GM18909 (cell line): ENCODE results near the gene AMH.

Experiments
- ATAC-seq: cut with Tn5 transposase; IDR thresholded peaks from one replicate; pipeline ENCODE4 v1.9.1; 2021; ENCODE audit warnings: mild to moderate bottlenecking; ENCODE audit not compliant: unreplicated experiment, poor library complexity

AMH gene

DNA sequence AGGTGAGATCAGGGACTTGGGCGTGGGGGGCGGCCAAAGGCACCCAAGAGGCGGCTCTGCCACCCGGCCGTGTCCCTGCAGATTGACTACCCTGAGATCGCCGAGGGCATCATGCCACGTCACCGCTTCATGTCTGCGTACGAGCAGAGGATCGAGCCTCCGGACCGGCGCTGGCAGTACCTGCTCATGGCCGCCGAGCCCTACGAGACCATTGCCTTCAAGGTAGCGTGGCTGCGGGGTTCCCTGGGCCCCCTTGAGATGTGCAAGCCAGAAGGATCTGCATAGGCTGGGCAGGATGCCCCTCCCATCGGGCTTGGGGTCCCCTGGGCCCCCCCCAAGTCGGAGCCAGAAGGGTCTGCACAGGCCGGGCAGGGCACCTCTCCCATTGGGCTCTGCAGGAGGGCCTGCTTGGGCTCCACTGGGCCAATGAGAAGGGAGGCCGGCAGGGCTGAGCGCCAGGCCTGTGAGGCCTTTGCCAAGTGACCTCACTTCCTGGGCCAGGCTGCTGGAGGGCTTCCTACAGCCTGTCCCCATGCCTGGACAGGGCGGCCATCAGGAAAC, 2.2 kb upstream of the AMH start:
- no peak for ATAC-seq

DNA sequence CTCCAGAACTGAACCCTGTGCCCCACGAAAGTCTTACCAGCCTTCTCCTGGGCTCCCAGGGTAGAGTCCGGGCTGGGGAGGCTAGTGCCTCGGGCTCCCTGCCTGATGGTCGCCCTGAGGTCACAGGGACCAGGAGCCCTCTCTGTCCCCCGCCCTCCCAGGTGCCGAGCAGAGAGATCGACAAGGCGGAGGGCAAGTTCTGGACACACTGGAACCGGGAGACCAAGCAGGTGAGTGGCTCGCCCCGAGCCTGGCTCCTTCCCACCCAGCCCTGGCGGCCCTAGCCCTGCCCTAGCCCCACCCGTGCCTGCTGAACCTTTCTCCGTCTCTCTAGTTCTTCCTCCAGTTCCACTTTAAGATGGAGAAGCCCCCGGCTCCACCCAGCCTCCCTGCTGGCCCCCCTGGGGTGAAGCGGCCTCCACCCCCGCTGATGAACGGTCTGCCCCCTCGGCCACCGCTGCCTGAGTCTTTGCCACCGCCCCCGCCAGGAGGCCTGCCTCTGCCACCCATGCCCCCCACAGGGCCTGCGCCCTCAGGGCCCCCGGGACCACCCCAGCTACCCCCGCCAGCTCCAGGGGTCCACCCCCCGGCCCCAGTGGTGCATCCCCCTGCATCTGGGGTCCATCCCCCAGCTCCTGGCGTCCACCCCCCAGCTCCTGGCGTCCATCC, 1.6 kb upstream of the AMH start:
- ATAC-seq = no peak

DNA sequence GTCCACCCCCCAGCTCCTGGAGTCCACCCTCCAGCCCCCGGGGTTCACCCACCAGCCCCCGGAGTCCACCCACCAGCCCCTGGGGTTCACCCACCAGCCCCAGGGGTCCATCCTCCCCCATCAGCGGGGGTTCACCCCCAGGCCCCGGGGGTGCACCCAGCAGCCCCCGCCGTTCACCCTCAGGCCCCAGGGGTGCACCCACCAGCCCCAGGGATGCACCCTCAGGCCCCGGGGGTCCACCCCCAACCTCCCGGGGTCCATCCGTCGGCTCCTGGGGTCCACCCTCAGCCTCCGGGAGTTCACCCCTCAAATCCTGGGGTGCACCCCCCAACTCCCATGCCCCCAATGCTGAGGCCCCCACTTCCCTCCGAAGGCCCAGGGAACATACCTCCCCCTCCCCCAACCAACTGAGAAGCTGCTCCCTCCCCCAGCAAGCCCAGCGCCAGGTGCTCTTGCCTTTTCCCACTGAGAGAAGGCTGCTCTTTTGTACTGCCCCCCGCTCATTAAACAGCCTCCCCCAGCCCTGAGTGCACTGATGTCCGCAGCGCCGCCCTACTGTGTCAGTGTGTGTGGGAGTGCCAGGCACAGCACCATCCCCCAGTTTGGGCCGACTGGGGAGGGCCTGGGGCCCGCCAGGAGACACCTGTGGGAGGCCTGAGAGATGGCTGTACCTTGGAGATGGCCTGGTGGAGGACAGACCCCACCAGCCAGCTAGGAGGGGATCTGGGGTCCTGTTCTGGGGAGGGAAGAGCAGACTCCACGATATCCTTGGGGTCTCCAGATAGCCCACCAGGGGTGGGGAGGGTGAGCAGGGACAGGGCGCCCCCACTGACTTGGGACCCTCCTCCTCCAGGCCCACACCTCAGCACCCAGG, 750 bp upstream of the AMH start:
- no peak for ATAC-seq

DNA sequence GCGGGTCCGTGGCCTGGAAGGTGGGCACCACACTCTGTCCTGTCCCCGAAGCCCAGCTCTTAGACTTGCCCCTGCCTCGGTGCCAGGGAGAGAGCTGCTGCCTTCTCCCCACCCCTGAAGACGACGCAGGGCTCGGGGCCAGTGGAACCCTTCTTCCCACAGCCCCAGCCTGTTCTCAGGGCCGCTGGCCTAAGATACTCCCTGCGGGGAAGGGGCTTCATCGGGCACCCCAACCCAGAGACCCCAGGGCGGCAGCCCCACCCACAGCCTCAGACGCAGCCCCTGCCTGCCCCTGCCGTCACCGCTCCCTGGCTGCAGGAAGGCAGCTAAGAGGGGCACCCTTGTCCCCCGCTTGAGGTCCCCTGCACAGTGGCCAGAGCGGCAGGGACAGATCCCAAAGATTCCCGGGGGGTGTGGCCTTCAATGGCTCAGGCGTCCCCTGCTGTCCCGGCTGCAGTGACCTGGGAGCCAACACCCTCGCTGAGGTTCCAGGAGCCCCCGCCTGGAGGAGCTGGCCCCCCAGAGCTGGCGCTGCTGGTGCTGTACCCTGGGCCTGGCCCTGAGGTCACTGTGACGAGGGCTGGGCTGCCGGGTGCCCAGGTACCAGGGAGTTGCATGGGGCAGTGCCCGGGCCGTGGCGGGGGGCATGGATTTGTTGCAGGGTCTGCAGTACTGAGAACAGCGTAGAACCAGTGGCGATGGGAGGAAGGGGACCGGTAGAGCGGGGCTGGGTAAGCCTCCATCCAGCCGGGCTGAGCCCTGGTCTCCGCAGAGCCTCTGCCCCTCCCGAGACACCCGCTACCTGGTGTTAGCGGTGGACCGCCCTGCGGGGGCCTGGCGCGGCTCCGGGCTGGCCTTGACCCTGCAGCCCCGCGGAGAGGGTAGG, 1.0 kb downstream of the AMH start:
- ATAC-seq = no peak

DNA sequence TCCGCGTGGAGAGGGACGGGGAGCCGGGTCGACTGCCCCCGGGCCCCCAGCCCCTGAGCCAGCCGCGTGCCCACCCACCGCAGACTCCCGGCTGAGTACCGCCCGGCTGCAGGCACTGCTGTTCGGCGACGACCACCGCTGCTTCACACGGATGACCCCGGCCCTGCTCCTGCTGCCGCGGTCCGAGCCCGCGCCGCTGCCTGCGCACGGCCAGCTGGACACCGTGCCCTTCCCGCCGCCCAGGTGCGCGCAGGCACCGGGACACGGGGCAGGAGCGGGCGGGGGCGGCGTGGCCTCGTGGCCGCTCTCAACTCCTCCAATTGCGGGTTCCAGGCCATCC, 1.6 kb downstream of the AMH start:
- ATAC-seq = no peak

DNA sequence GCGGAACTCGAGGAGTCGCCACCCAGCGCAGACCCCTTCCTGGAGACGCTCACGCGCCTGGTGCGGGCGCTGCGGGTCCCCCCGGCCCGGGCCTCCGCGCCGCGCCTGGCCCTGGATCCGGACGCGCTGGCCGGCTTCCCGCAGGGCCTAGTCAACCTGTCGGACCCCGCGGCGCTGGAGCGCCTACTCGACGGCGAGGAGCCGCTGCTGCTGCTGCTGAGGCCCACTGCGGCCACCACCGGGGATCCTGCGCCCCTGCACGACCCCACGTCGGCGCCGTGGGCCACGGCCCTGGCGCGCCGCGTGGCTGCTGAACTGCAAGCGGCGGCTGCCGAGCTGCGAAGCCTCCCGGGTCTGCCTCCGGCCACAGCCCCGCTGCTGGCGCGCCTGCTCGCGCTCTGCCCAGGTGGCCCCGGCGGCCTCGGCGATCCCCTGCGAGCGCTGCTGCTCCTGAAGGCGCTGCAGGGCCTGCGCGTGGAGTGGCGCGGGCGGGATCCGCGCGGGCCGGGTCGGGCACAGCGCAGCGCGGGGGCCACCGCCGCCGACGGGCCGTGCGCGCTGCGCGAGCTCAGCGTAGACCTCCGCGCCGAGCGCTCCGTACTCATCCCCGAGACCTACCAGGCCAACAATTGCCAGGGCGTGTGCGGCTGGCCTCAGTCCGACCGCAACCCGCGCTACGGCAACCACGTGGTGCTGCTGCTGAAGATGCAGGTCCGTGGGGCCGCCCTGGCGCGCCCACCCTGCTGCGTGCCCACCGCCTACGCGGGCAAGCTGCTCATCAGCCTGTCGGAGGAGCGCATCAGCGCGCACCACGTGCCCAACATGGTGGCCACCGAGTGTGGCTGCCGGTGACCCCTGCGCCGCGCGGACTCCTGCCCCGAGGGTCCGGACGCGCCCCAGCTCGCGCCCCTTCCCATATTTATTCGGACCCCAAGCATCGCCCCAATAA, 2.3 kb downstream of the AMH start:
- no peak for ATAC-seq

DNA sequence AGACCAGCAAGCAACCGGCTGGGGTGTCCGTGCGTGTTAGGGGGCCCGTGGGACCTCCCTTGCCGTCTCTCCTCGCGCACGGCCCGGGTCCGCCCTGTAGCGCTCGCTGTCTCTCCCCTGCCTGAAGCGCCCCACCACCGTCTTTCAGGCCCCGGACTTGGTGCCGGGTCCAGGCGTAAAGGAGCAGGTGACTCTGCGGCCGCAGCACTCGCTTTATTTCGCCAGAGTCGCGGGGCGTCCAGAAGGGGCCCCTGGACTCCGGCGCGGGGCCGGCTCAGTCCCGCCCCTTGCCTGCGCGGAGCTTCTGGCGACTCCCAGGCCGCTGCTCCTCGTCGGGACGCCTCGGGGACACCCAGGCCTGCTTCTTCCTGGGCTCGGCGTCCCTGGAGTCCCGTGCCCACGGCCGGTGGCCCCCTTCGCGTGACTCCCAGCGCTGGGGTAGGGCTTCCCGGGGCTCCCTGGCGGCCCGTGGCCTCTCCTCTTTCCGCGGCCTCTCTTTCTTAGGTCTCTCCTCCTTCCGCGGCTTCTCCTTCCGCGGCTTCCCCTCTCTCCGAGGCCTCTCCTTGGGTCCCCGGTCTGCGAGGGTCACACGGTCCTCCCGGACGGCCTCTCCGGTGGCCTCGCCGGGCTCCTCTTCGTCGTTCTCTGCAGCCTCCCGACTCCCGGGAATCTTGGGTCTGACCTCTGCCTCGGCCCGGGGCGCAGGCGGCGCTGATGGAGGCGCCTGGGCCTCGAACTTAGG, 3.1 kb downstream of the AMH start:
- no peak for ATAC-seq

DNA sequence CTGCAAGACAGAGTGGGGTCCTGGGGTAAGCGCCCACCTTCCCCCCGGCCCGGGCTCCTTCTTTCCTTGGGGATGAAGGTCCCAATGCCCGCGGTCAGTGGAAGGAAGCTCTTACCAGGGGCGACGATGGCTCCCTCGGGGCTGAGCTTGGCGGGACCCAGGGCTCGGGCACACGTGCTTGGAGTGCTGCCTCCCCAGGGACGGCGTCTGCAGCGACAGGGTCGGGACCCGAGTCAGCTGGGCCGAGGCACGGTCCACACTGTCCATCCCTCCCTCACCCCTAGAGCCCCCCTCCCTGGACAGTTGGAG, 3.6 kb downstream of the AMH start:
- ATAC-seq = no peak

DNA sequence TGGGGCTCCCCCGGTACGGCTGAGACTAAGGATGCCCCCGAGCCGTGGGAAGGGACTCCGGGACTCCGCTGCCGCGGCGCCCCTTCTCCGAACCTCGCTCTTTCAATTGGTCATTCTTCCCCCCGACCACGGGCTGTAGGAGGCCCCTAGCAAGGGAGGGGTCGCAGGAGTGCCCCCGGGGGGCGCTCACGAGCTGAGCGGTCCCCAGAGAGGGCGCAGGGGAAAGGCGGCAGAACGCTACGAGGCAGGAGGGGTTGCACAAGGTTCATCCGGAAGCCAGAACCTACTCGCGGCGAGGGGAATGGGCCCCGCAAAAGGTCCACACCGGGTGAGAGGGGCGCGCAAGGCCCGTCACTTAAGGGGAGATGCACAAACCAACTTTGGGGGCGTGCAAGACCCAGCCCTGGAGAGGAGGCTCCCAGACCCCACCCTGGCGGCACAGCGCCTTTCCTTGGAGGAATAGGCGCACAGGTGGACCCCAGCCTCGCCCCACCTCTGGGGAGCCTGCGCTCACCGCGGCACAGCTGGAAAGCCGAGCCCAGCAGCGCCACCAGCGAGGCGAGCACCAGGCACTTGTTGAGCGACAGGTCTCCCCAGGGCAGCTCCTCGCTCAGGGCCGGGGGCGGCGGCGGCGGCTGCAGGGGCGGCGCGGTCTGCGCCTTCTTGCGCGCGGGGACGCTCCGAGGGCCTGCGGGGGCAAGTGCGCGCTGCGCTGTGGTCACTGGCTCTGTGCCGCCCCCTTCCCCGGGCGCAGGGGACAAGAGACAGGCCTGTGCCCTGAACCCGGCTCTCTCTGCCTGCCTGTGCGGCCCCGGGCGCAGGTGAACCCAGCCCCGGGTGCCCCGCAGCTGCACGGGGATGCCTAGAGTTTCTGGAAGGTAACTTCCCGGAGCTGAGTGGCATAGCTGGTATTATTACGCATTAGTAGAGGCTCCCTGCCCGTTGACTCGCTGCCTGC, 4.3 kb downstream of the AMH start:
- no peak for ATAC-seq

DNA sequence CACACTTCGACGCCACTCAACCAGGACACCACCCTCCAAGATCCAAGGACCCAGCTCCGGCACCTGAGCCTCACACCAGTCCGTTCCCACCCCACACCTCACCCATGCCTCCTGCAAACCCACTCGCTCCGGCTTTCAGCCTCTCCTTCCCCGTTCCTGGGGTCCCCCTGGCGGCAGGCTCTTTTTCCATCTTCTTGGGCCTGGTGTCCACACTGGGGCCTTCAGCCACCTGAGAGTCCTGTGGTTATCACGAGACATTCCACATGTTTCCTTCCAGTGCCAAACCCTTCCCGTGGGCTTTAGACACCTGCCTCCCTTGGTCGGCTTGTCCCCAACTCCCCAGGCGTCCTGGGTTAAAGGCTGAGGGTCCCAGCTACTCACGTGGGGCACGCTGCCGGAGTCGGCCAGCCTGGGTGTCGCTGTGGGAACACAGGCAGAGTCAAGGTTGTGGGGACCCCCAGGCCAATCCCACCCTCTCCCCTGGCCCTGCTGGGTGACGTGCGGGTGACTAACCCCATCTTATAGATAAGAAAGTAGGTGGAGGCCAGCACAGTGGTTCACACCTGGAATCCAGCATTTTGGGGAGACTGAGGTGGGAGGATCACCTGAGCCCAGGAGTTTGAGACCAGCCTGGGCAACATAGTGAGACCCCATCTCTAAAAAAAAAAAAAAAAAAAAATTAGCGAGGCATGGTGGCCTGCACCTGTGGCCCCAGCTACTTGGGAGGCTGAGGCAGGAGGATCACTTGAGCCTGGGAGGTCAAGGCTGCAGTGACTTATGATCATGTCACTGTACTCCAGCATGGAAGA, 5.1 kb downstream of the AMH start:
- no peak for ATAC-seq

DNA sequence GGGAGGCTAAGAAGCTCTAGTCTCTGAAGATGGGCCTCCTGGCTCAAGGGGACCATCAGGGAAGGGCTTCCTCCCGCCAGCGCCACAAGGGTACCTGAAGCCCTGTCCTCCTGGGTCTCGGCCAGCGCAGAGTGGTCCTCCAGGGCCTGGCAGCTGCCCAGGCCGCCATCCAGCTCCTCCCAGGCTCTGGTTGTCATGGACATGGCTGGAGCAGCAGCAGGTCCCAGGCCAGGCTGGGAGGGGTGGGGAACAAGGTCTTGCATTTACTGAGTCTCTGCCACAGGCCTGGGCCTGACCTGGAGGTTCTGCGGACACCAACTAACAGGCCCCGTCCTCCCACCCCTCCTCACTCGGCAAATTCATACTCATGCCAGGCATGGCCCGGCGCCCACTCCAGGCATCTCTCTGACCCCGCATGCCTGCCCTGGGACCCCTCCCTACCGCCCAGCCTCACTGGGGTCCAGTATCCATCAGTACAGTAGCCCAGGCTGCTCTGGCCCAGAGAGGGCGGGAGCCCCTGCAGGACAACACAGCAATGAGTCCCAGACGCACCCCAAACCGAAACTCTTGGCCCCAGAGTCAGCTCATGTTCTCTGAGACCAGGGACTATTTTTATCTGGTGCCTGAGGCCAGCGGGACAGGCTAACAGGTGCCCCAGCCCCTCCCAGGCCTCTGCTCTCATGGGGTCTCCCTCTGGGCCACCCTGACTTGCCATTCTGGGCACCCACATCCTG, 6.2 kb downstream of the AMH start:
- no peak for ATAC-seq

DNA sequence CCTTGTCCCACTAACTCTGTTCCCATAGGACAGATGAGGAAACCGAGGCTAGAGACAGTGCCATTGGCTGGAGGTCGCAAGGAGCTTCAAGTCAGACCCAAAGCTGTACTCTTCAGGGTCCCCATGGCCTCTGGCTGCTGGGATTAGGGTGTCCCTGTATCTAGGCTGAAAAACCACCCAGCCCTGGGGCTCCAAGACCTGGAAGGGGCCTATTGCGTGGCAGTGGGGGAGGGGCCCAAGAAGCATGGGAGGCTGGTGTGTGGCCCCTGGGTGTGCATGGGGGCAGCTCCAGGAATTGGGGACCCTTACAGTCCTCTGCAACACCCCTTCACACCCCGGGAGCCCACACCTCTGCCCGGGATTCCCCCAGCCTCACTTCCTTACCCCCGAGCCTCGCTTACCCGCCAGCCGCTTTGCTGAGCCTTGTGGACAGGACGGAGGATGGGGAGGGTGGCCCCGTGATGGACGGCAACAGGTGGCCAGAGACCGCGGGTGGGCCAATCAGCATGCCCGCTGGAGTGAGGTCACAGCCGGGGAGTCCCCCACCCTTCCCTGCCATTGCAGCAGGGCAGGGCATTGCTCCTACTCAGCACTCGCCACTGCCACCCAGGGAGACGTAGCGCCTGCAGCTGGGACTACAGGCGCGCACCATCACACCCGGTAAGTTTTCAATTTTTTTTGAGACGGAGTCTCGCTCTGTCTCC, 7.0 kb downstream of the AMH start, which contains the start of gene JSRP1:
Gene JSRP1 (minus strand): TSS at position 436 of the 704 bp plus-strand sequence. CDS start 1,103 bp downstream, outside the sequence.
- no peak for ATAC-seq

DNA sequence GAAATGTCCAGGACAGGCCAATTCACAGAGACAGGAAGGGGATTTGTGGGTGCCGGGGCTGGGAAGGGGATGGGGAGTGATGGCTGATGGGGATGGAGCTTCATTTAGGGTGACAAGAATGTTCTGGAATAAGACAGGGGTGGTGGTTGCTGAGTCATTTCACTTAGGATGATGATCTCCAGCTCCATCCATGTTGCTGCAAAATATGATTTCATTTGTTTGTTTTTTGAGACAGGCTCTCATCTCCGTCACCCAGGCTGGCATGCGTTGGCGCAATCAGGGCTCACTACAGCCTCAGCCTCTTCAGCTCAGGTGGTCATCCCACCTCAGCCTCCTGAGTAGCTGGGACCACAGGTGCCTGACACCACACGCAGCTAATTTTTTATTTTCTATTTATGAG, 10.2 kb downstream of the AMH start:
- no peak for ATAC-seq

DNA sequence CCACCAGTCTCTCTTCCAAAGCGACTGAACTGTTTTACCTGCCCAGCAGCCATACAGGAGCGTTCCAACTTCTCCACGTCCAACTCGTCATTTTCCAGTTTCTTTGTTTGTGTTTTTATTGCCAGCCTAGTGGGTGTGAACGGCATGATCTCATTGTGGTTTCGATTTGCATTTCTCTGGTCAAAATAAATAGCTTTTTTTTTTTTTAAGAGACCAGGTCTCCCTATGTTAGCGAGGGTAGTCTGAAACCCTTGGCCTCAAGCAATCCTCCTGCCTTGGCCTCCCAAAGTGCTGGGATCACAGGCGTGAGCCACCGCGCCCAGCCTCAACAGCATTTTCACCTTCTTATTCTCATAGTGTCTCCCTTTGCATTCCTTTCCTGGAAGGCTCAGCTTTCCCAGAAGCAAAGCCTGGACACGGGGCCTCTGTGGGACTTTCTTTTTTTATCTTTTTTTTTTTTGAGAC, 11.2 kb downstream of the AMH start:
- ATAC-seq = no peak

DNA sequence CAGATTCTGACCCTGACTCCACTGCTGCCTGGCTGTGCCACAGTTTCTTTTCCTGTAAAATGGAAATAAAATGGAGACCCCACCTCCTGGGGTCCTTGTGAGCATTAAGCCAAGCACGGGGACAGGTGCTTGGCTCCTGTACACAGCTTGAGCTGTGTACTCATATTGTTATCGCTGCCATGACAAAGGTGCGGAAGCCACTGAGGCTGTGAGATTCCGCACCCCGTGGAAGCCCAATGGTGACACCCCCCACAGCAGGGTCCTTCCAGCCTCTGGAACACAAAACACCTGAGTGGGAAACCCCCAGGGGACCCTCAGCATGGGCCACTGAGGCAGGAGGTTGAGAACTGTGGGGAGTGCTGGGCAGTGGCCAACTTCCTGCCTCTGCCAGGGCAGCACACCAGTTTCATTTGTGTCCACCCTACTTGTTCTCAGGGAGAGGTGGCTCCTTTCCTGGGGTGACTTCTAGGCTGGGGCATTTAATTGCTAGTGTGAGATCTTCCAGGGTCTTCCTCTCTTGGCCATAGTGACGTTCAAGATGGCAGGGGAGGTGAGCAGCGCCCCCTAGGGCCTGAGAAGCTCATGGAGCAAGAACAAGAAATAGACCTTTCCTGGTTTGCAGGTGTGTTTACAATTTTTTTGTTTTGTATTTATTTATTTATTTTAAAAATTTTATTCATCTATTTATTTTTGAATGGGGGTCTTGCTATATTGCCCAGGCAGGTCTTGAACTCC, 12.5 kb downstream of the AMH start:
- no peak for ATAC-seq
